Panc1 (cell line): ENCODE data around the gene GNAT3.

Experiments used
- POLR2AphosphoS5 ChIP-seq: IDR thresholded peaks from 2 replicates; pipeline ENCODE4 v1.6.1; 2012; ENCODE audit warnings: mild to moderate bottlenecking, low read depth, low read length, moderate library complexity
- SIN3A ChIP-seq: IDR thresholded peaks from 2 replicates; pipeline ENCODE4 v1.6.1; 2012; ENCODE audit warnings: low read depth, mild to moderate bottlenecking, low read length, moderate library complexity, borderline replicate concordance; ENCODE audit not compliant: insufficient read depth
- TCF7L2 ChIP-seq: IDR thresholded peaks from 2 replicates; pipeline ENCODE4 v1.6.1; 2011; ENCODE audit warnings: mild to moderate bottlenecking, low read depth, low read length, inconsistent platforms
- TF ChIP-seq, protein P1 (sequence below): fragments of 450-650 bp; IDR thresholded peaks from 2 replicates; pipeline ENCODE4 v1.5.1; 2017; ENCODE audit warnings: mild to moderate bottlenecking

DNA sequence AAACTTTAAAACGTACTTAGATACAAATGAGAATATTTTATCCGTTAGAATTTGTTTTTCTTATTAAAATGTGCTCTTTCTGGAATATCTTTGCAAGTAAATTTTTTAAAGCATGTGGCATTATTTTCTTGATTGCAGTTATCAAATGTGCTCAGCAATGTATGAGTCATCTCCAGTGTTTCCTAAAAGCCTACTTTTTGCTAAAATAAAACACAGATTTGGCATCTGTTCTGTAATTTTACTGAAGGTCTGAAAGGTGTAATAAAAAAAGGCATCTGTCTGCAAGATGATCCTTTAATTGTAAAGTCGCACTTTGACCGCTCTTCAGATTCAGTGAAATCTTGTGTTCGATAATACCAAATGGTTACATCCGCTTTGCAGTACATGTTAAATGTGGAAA lies 3.4 kb downstream of the GNAT3 start:
- TF ChIP-seq, protein P1, sequence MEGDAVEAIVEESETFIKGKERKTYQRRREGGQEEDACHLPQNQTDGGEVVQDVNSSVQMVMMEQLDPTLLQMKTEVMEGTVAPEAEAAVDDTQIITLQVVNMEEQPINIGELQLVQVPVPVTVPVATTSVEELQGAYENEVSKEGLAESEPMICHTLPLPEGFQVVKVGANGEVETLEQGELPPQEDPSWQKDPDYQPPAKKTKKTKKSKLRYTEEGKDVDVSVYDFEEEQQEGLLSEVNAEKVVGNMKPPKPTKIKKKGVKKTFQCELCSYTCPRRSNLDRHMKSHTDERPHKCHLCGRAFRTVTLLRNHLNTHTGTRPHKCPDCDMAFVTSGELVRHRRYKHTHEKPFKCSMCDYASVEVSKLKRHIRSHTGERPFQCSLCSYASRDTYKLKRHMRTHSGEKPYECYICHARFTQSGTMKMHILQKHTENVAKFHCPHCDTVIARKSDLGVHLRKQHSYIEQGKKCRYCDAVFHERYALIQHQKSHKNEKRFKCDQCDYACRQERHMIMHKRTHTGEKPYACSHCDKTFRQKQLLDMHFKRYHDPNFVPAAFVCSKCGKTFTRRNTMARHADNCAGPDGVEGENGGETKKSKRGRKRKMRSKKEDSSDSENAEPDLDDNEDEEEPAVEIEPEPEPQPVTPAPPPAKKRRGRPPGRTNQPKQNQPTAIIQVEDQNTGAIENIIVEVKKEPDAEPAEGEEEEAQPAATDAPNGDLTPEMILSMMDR = no peak
- TF ChIP-seq POLR2AphosphoS5 (no peak), TCF7L2 (no peak), SIN3A (no peak)
